SU-DHL-6 (cell line): ENCODE results near the gene EPN1.

Experiments
- CTCF ChIP-seq: fragments of 200-600 bp; sonication (generic); IDR thresholded peaks from one replicate; pipeline ENCODE4 v1.5.1; 2017; ENCODE audit warnings: antibody characterized with exemption, mild to moderate bottlenecking, low read length, moderate library complexity; ENCODE audit not compliant: insufficient read depth, poor library complexity, severe bottlenecking
- EZH2phosphoT487 ChIP-seq: fragments of 200-600 bp; sonication (generic), shearing (Covaris generic); conservative IDR thresholded peaks from 2 replicates; pipeline ENCODE4 v1.6.1; 2018; ENCODE audit warnings: mild to moderate bottlenecking, antibody characterized with exemption, low read length, moderate library complexity, mixed read lengths

GRCh38 chr19:55690109-55690768 is 15.2 kb downstream of the EPN1 start:
- TF ChIP-seq CTCF, result no peak
- TF ChIP-seq EZH2phosphoT487, result no peak
